Measurements from ENCODE around the gene THRSP.
"Not testable (repeated sequence)": the region's sequence is repeated elsewhere in the genome, so short reads cannot be mapped to it uniquely, and the experiment has no call there.

THRSP gene

GRCh38 chr11:78039919-78040671 lies 23.6 kb upstream of the THRSP start:
- no peak for DNase-seq

DNA sequence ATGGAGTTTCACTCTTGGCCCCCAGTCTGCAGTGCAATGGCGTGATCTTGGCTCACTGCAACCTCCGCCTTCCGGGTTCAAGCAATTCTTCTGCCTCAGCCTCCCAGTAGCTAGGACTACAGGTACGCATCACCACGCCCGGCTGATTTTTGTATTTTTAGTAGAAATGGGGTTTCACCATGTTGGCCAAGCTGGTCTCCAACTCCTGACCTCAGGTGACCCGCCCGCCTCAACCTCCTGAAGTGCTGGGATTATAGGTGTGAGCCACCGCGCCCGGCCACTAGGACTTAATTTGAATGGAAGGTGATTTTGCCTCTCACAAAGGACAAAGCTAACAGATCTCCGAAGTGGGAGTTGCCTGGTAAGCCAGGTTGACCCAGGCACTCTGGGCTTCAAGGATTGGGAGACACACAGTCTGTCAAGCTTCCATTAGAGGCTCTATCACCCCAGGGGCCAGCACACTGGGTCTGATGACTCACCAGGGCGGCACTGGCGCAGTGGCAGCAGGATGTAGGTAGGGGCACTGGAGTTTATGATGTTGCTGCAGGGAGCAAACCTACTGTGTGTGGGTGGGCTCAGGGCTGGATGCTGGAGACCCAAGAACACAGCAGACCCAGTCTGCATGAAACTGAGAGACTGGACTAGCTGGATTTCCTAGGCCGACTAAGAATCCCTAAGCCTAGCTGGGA lies 22.8 kb upstream of the THRSP start:
- no peak for DNase-seq

DNA sequence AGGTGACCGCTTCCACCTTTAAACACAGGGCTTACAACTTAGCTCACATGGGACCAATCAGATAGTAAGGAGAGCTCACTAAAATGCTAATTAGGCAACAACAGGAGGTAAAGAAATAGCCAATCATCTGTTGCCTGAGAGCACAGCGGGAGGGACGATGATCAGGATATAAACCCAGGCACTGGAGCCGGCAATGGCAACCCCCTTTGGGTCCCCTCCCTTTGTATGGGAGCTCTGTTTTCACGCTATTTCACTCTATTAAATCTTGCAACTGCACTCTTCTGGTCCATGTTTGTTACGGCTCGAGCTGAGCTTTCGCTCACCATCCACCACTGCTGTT lies 22.3 kb upstream of the THRSP start:
- not testable (repeated sequence) for DNase-seq

DNA sequence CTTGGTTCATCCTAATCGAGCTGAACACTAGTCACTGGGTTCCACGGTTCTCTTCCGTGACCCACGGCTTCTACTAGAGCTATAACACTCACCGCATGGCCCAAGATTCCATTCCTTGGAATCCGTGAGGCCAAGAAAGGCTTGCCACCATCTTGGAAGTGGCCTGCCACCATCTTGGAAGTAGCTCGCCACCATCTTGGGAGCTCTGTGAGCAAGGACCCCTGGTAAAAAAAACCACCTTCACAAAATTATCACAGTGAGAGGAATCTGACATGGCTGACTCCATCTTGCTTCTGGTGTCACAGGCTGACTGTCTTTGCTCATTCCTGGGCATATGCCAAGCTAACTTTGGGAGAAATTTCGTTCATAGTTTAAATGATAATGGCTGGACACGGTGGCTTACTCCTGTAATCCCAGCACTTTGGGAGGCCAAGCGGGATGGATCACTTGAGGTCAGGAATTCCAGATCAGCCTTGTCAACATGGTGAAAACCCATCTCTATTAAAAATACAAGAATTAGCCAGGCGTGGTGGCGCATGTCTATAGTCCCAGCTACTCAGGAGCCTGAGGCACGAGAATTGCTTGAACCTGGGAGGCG lies 21.7 kb upstream of the THRSP start:
- no peak for DNase-seq

DNA sequence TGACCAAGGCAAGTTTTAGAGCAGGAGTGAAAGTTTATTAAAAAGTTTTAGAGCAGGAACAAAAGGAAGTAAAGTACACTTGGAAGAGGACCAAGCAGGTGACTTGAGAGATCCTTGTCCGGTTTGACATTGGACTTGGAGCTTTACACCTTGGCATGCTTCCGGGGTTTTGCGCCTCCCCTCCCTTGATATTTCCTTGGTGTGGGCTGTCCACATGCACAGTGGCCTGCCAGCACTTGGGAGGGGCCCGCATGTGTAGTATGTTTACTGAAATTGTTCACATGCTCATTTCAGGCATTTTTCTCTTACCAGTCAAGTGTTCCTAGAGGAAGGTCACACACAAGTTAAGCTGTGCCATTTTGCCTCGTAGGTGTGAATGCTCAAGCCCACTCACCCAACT lies 19.0 kb upstream of the THRSP start:
- DNase-seq, result no peak

GRCh38 chr11:78045851-78046485 lies 17.7 kb upstream of the THRSP start:
- DNase-seq, result peak; percentile 74

DNA sequence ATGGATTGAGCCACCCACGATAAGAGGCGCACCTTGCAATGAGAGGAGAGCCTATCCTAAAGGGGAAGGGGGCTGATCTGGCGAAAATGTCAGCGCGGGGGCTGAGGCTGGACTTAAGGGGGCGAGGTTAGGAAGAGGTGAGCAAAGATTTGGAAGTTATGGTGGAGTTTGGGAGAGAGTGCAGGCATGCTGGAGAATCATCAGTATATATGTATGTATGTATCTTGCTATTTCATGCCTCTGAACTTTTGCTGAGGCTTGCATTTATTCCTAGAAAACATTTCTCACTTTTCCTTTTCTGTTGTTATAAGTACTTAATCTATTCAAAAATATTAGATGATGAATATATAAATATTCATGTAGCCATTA lies 17.2 kb upstream of the THRSP start:
- no peak for DNase-seq

DNA sequence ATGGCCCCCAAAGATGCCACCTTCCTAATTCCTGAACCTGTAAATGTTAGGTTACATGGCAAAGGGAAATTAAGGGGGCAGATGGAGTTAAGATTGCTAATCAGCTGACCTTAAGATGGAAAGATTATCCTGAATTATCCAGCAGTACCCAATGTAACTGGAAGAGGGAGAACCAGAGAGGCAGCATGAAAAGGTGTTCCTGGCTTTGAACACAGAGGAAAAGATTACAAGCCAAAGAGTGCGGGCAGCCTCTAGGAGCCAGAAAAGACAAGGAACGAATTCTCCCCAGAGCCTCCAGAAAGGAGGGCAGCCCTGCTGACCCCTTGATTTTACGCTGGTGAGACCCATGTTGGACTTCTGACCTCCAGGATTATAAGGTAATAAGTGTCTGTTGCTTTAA lies 15.1 kb upstream of the THRSP start:
- DNase-seq, result no peak

DNA sequence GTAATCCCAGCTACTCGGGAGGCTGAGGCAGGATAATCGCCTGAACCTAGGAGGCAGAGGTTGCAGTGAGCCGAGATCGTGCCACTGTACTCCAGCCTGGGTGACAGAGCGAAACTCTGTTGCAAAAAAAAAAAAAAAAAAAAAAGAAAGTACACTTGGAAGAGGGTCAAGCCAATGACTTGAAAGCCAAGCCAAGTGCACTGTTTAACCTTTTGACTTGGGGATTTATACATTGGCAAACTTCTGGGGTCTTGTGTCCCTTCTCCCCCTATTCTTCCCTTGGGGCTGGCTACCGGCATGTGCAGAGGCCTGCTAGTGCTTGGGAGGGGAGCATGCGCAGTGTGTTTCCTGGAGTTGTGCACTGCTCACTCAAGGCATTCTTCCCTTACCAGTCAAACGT lies 14.3 kb upstream of the THRSP start:
- DNase-seq, result no peak

DNA sequence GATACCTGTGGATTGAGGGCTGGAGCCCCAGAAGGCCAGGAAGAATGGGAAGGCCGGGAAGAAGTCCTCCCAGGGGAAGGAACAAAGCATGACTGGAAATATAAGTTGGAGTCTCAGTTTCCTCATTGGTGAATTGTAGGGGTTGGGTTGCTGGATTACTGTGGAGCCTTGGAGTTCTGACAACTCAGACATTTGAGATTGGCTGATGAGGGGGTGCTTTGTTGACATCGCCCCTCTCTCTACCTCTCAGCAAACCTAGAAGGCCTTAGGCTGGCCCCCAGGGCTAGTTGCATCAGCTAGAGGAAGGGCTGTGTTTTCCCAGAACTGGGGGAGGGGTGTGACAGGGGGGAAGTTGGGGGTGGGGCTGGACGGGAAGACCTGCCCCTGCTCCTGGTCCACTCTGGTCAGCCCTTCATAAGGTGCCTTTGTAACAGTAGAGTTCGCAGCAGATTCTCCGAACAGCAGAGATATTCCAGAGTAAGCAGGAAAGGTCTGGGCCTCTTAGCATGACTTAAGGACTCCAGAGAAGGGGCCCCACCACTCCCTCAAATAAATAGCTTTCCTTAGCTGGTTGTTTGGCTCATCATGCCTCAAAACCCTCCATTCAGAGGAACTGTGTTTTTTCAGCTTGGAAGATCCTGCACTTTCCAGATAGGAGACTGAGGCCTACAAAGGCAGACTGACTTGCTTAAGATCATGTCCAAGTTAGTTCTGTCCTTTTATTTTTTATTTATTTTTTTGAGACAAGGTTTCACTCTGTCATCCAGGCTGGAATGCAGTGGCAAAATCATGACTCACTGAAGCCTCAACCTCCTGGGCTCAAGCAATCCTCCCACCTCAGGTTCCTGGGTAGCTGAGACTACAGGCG lies 12.5 kb upstream of the THRSP start:
- no peak for DNase-seq

- no peak for DNase-seq
These were observed 8.7 kb upstream of the THRSP start for GRCh38 chr11:78054971-78055370.

GRCh38 chr11:78056093-78056492 lies 7.6 kb upstream of the THRSP start:
- no peak for DNase-seq

DNA sequence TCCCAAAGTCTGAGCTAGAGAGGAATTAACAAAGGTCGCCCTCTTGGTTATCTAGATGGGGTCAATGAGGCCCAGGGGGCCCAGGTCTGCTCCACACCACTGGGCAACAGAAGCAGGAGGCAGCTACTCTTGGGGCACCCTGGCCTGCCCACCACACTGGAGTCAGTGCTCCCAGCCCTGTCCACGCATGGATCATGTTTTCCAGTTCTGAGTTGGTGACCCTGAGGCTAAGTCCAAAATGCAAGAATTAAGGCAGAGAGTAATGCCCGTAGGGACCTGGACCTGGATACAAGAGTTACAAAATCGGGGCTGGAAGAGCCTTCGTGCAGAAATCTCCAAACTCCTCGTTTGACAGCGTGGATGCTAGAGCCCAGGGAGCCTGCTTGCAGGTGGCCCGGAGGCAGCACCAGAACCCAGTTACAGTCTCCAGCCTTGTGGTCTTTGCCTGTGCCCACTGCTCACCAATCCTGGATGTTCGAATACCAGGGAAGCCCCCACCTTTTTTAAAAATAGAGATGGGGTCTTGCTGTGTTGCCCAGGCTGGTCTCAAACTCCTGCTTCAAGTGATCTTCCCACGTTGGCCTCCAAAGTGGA lies 6.1 kb upstream of the THRSP start:
- DNase-seq, result no peak

- DNase-seq, result not testable (repeated sequence)
These were observed 3.8 kb upstream of the THRSP start for GRCh38 chr11:78059749-78060328.

GRCh38 chr11:78060533-78060932 lies 3.1 kb upstream of the THRSP start:
- no peak for DNase-seq

DNA sequence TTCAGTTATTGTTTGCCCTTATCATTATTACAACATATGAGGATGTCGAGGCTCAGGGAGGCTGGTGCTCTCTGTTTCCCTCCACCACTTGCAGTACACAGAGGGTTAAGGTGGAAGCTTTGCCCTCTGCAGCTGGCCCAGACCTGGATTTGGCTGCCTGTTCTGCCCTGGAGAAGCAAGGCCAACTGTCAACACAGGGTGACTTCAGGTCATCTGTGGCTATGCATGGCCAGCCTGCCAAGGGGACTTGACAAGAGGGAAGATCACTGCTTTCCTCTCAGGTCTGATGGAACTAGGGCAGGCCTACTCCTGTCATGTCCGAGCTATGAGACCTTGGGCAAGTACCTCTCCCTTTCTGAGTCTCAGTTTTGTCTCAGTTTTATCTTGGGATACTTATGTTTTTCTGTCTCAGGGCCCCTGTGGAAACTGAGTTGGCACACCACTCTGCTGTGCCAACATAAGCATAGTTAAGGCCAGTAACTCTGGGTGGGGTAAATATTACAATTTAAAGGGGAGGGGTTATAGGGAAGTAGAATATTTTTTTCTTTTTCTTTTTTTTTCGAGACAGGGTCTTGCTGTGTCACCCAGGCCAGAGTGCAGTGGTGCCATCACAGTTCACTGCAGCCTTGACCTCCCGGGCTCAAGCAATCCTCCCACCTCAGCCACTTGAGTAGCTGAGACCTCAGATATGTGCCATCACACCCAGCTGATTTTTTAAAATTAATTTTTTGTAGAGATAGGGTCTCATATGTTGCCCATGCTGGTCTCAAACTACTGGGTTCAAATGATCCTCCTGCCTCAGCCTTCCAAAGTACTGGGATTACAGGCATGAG lies 2.4 kb upstream of the THRSP start:
- DNase-seq, result no peak

GRCh38 chr11:78061921-78062311 lies 1.7 kb upstream of the THRSP start:
- no peak for DNase-seq

DNA sequence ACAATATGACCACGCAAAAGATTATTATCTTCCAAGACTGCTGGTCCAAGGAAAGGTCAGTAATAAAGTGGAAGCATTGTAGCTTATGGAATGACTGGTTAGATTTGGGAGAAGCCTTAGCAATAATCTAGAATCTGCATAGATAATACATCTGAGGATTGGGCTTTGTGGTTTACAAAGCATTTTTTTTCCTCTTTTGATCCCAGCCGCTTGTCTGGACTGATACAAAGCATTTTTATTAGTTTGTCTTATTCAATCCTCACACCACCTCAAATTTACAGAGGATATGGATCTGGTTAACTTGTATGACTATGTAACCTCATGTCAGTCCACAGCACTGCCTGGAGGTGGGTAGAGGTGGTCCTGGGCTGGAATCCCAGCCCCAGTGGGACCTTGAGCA lies 990 bp upstream of the THRSP start:
- no peak for DNase-seq

- DNase-seq, result no peak
These were observed 1.5 kb downstream of the THRSP start for GRCh38 chr11:78065203-78065602.

DNA sequence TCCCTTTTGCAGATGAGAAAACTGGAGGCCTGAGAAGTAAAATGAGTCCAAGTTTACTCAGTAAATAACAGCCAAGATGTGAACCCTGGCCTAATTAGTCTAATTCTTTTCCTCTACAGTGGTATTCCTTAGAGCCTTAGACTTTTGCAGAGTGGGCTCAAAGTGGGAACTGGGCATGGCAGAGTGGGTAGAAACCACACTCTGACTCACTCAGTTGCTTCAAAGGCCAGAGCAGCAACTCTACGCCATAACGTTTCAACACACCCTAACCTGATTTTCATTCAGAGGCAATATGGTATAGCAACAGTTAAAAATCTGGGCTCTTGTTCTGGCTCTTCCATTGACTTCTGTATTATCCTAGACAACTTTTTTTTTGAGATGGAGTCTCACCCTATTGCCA lies 2.8 kb downstream of the THRSP start:
- DNase-seq, result no peak

DNA sequence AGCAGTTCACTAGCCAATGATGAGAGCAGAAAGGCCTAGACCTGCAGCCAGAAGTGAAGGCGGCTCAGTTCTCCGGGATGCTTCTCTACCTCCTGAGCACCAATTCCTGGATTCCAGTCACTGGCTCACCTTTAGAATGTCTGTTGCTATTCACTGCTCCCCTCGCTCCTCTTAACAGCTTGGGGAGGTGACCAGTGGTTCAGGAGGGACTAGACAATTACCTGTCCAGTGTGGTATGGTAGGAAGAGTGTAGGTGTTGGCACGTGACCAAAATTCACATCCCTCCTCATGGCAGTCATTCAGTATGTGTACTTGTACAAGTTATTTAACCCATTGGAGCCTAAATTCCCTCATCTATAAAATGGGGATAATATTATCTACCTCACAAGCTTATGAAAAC lies 4.0 kb downstream of the THRSP start:
- DNase-seq, result no peak

Data from activated CD4-positive, alpha-beta T cell treated with anti-CD3 and anti-CD28 coated beads, Interleukin-2, amount 50 U/mL, for 1 hour (primary cell).